HL-60 (cell line): ENCODE measurements around the gene DPT.

Experiments used
- DNase-seq, 2 experiments: peaks; one replicate each; pipeline ENCODE4 v3.0.0-alpha.2; 2010 to 2020; ENCODE audit warnings: low read depth in 1 of 2, low spot score in 1 of 2
- H3K27ac ChIP-seq: fragments of 250-450 bp; sonication (Bioruptor Pico); replicated peaks from 2 replicates; pipeline ENCODE4 v1.5.1; 2020; ENCODE audit warnings: mild to moderate bottlenecking, moderate library complexity
- H3K27me3 ChIP-seq: fragments of 250-450 bp; sonication (Bioruptor Pico); 2 replicates; pipeline ENCODE4 v1.5.1; 2021; ENCODE audit warnings: mild to moderate bottlenecking, moderate library complexity; ENCODE audit not compliant: insufficient read depth, poor library complexity, severe bottlenecking
- H3K4me3 ChIP-seq: replicated peaks from 2 replicates; pipeline ENCODE4 v1.5.1; 2011; ENCODE audit warnings: mild to moderate bottlenecking, control low read depth, low read length; ENCODE audit not compliant: insufficient read depth
- CTCF ChIP-seq: IDR thresholded peaks from one replicate; pipeline ENCODE4 v1.5.1; 2011; ENCODE audit warnings: low read length, control low read depth, inconsistent platforms; ENCODE audit not compliant: insufficient read depth
- GABPA ChIP-seq: IDR thresholded peaks from 2 replicates; pipeline ENCODE4 v1.6.1; 2012; ENCODE audit warnings: low read depth
- POLR2AphosphoS5 ChIP-seq: IDR thresholded peaks from 2 replicates; pipeline ENCODE4 v1.6.1; 2012; ENCODE audit warnings: low read depth
- SPI1 ChIP-seq: IDR thresholded peaks from 2 replicates; pipeline ENCODE4 v1.6.1; 2012; ENCODE audit warnings: low read depth, mild to moderate bottlenecking, borderline replicate concordance
- TF ChIP-seq, protein P1 (sequence below): IDR thresholded peaks from 2 replicates; pipeline ENCODE4 v1.6.1; 2012; ENCODE audit warnings: low read depth; ENCODE audit not compliant: insufficient replicate concordance

Gene DPT

GRCh38 chr1:168656485-168656884 lies 72.5 kb downstream of the DPT start:
- peaks cover 7% of the 10 kb centered on the region for H3K27me3 ChIP-seq
- no peak overlapping the region for H3K27ac ChIP-seq
- no peak for DNase-seq
- no peak overlapping the region for H3K4me3 ChIP-seq
- TF ChIP-seq POLR2AphosphoS5 = no peak

DNA sequence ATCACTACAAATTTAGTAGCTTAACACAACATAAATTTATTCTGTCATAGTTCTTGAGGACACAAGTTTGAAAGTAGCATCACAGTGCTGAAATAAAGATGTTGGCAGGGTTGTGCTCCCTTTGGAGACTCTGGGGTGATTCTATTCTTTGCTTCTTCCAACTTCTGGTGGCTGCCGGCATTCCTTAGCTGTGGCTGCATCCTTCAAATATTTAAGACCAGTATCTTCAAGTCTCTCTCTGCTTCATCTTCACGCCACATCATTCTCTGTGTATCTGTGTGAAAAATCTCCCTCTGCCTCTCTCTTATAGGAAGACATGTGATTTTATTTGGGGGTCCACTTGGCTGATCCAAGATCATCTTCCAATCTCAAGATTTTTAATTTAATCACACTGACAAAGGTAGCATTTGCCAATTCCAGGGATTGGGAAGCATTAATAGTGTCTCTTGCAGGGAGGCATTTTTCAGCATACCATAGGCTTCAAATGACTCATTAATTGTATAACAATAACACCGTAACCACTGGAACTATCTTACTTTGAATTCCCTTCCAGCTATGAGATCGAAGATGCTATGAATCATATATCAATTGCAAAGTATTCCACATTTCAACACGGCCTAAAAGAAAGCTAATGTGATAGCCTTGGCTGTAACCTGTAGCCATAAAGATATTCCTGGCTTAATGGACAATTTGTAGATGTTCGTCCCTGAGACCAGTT lies 74.6 kb downstream of the DPT start:
- DNase-seq = no peak
- Histone ChIP-seq H3K27ac (no peak overlapping the region), H3K4me3 (no peak overlapping the region), H3K27me3 (peaks cover 7% of the 10 kb centered on the region)
- TF ChIP-seq GABPA = no peak
- no peak for TF ChIP-seq POLR2AphosphoS5
- TF ChIP-seq, protein P1, sequence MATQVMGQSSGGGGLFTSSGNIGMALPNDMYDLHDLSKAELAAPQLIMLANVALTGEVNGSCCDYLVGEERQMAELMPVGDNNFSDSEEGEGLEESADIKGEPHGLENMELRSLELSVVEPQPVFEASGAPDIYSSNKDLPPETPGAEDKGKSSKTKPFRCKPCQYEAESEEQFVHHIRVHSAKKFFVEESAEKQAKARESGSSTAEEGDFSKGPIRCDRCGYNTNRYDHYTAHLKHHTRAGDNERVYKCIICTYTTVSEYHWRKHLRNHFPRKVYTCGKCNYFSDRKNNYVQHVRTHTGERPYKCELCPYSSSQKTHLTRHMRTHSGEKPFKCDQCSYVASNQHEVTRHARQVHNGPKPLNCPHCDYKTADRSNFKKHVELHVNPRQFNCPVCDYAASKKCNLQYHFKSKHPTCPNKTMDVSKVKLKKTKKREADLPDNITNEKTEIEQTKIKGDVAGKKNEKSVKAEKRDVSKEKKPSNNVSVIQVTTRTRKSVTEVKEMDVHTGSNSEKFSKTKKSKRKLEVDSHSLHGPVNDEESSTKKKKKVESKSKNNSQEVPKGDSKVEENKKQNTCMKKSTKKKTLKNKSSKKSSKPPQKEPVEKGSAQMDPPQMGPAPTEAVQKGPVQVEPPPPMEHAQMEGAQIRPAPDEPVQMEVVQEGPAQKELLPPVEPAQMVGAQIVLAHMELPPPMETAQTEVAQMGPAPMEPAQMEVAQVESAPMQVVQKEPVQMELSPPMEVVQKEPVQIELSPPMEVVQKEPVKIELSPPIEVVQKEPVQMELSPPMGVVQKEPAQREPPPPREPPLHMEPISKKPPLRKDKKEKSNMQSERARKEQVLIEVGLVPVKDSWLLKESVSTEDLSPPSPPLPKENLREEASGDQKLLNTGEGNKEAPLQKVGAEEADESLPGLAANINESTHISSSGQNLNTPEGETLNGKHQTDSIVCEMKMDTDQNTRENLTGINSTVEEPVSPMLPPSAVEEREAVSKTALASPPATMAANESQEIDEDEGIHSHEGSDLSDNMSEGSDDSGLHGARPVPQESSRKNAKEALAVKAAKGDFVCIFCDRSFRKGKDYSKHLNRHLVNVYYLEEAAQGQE = no peak
- TF ChIP-seq SPI1 = no peak
- no peak for TF ChIP-seq CTCF

DNA sequence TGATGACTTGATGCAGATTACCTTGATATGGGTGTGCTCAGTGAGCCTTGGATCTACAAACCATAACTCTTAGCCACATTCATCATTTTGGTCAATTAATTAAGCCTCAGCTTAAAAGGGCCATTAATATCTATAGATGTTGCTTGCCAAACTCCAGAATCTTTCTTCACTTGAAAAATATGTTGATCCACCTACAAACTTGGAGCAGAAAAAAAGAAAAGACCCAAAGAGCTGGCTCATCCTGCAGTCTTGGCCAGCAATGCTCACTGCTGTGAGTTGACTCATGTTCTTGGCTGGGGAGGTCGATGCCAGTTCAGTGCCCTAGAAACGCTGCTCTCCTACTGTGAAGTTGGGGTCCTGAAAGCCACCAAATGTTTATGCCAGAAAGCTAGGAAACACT lies 75.4 kb downstream of the DPT start:
- TF ChIP-seq SPI1 = no peak
- no peak for TF ChIP-seq POLR2AphosphoS5
- no peak for TF ChIP-seq GABPA
- TF ChIP-seq CTCF = no peak
- TF ChIP-seq, protein P1 = no peak
- no peak overlapping the region for H3K27ac ChIP-seq

GRCh38 chr1:168645721-168646120 lies 83.3 kb downstream of the DPT start:
- H3K27me3 ChIP-seq = no peaks in the 10 kb centered on the region
- no peak overlapping the region for H3K4me3 ChIP-seq
- TF ChIP-seq, protein P1 = no peak
- TF ChIP-seq CTCF = no peak
- TF ChIP-seq POLR2AphosphoS5 = no peak
- TF ChIP-seq GABPA = no peak
- no peak for TF ChIP-seq SPI1
- DNase-seq = no peak
- H3K27ac ChIP-seq = no peak overlapping the region

More for the DNA sequence above, 75.4 kb downstream of the DPT start:
- Histone ChIP-seq H3K27me3 (peaks cover 7% of the 10 kb centered on the region), H3K4me3 (no peak overlapping the region)
- no peak for DNase-seq
